Subcutaneous adipose tissue (tissue), 4 donors: ENCODE results near the gene TBX2. TPM values are rescaled to one million over a fixed set of nuclear protein-coding genes. Genes with fewer than 3 reads are reported as not detected.

Experiments used
- CTCF ChIP-seq: fragments of 450-650 bp; IDR thresholded peaks from one replicate; pipeline ENCODE4 v1.5.1; 2016; ENCODE audit warnings: low read depth, mild to moderate bottlenecking, control low read depth, antibody characterized with exemption, moderate library complexity
- total RNA-seq, 4 donors: library from RNA; depleted of rRNA; stranded (reverse); fragments of >200 nt; gene quantifications; one replicate each; pipeline ENCODE4 v1.1.0, GENCODE V29; 2016

Gene TBX2
- total RNA-seq, 4 donors from 2014 or later: 2.5 to 16.2 (median 4.1) TPM

DNA sequence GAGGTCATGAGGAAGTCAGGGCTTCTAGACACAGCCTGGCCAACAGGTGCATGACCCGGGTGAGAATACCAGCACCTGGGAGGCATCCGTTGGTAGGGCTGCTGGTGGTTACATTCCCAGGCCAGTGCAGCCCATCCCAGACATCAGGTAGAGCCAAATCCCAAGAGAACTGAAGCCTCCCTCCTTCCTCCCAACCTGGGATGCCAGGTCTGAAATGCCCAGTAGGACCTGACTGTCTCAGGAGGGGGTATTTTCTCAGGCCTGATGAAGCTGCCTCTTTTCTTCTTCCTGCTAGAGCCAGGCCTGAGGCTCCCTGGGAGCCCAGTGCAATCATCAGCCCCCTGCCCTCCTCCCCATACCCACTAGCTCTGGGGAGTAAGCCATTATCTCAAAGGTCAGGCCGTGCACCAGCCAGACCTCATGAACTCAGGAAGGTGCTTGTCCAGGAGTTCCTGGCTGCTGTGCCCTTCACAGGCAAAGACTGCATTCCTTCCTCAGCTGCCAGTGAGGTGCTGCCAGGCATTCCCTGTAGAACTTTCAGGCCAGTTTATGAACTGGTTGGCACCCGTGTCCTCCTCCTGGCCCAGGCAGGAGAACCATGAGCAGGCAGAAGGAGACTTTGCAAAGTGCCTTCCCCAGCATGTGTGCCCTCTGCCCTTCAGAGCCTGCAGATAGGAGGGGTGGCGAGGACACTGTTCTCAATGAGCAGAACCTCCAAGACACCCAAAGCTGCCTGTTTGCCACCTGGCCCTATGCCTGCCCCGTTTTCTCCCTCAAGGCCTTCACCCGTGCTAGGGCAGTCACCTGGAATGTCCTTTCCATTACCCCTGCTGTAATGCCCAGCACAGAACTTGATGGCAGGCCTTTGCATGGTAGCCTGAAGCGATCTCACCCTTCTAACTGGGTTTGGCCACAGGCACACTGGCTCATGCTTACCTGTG is 7.6 kb downstream of the TBX2 start:
- no peak for TF ChIP-seq CTCF

- no peak for TF ChIP-seq CTCF
Measured at GRCh38 chr17:61408151-61409041, 8.8 kb downstream of the TBX2 start.

DNA sequence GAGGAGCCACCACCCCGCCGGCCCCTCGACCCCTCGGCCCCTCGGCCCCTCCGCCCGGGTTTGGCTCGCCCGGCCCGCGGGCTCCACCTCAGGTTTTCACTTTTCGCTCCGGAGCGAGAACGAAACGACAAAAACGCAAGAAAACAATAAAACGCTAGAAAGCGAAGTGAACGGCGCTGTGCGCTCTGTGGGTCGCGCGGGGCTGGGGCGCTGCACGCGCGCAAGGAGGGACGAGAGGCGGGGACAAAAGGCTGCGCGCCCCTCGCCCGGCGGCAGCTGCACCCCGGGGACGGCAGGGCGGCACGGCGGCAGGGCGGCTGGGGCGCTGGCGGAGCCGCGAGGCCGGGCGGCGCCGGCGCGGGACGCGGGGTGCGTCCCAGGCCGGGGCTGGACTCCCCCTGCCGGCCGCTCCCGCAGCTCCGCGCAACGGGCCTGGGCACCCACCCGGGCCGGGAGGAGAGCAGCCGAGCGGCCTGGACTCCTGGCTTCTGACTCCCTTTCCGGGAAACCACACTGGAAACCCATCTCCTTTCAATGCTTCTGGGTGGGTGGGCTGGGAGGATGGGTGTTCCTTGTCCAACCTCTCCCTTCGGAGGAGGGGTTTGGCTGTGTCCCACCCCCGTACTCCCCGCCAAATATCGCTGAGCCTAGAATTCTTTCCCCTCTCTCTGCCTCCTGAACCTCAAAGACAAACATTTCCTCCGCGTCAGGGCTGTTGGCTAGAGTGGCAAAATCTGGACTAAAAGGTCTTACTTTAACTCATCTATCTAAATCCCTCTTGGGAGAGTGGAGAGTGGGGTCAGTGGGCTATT is 9.9 kb downstream of the TBX2 start:
- TF ChIP-seq CTCF: no peak

DNA sequence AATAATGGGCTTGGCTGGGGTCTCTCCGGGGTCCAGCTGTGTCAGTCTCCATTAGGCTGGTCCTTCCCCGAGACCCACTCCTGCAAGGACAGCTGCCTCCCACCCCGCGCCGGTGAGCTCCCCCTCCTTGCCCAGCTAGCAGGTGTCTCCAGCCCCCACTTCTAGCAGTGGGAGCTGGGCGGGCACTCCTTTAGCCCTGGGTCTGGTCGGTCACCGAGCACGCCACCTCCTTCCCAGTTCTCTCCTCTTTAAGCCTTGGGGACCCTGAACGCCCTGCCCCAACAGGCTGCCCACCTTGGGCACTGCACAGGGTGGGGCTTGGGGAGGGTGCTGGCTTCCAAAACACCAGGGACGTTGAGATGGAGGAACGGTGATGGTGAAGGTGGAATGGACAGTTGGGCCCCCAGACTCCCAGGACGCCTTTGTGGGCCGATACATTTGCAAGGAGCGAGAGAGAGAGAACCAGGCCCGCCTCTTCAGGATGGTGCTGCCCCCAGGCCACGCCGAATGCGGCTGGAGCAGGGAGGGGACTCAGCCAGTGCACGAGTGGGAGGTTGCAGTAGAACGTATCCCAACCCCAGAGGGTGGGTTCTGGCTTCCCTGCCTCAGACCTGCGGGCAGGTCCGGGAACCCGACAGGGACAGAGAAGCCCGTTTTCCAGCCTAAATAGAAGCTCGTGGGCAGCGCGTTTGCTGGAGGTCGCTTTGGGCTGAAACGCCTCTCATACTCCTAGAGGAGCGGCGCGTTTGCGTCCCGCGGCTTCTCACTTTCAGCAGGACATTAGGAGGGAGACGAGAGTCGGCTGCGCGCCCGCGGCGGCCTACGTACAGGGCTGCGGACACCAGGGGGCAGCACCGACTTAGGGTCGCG is 10.7 kb downstream of the TBX2 start:
- TF ChIP-seq CTCF: no peak

GRCh38 chr17:61411011-61411260 is 11.3 kb downstream of the TBX2 start:
- TF ChIP-seq CTCF: no peak

GRCh38 chr17:61411261-61412142 is 11.9 kb downstream of the TBX2 start:
- no peak for TF ChIP-seq CTCF
